Panc1 (cell line): ENCODE data around the gene PHLPP1.

Source experiments
- SIN3A ChIP-seq: IDR thresholded peaks from 2 replicates; pipeline ENCODE4 v1.6.1; 2012; ENCODE audit warnings: low read depth, mild to moderate bottlenecking, low read length, moderate library complexity, borderline replicate concordance; ENCODE audit not compliant: insufficient read depth
- TCF7L2 ChIP-seq: IDR thresholded peaks from 2 replicates; pipeline ENCODE4 v1.6.1; 2011; ENCODE audit warnings: mild to moderate bottlenecking, low read depth, low read length, inconsistent platforms
- TF ChIP-seq, protein P1 (sequence below): fragments of 450-650 bp; IDR thresholded peaks from 2 replicates; pipeline ENCODE4 v1.5.1; 2017; ENCODE audit warnings: mild to moderate bottlenecking

DNA sequence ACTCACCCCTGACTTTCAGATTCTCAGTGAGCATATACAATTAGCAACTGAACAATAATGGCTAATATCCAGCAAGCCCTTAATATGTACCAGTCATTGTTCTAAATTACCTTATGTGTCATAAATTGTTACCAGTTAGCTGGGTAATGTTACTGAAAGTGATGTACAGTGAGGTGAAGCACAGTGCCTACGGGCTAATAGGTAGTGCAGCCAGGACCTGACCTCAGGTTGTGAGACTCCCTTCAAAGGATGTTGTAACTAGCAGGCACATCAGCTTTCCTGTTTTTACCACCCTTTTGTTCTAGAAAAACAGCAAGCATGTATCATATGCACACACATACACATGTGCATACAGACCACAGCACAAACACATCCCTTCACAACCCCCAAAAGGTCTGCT, 258.3 kb downstream of the PHLPP1 start:
- TF ChIP-seq, protein P1, sequence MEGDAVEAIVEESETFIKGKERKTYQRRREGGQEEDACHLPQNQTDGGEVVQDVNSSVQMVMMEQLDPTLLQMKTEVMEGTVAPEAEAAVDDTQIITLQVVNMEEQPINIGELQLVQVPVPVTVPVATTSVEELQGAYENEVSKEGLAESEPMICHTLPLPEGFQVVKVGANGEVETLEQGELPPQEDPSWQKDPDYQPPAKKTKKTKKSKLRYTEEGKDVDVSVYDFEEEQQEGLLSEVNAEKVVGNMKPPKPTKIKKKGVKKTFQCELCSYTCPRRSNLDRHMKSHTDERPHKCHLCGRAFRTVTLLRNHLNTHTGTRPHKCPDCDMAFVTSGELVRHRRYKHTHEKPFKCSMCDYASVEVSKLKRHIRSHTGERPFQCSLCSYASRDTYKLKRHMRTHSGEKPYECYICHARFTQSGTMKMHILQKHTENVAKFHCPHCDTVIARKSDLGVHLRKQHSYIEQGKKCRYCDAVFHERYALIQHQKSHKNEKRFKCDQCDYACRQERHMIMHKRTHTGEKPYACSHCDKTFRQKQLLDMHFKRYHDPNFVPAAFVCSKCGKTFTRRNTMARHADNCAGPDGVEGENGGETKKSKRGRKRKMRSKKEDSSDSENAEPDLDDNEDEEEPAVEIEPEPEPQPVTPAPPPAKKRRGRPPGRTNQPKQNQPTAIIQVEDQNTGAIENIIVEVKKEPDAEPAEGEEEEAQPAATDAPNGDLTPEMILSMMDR, result no peak
- no peak for TF ChIP-seq SIN3A
- TF ChIP-seq TCF7L2, result no peak
